DOHH2 (cell line): ENCODE results near the gene FUT7.

Source experiments
- H3F3A ChIP-seq: fragments of 200-600 bp; sonication (generic), shearing (Covaris generic); 2 replicates; pipeline ENCODE4 v1.6.0; 2016; ENCODE audit warnings: antibody characterized with exemption, mild to moderate bottlenecking; ENCODE audit not compliant: control insufficient read depth, insufficient read depth
- H3K27ac ChIP-seq: fragments of 200-600 bp; sonication (generic); 2 replicates; pipeline ENCODE4 v1.5.1; 2014; ENCODE audit warnings: low read depth, mild to moderate bottlenecking, low read length, moderate library complexity
- H3K27me3 ChIP-seq: fragments of 200-600 bp; sonication (generic); 2 replicates; pipeline ENCODE4 v1.6.1; 2014; ENCODE audit warnings: mild to moderate bottlenecking, low read length, mixed read lengths; ENCODE audit not compliant: control insufficient read depth
- H3K36me3 ChIP-seq: fragments of 200-600 bp; sonication (generic); 2 replicates; pipeline ENCODE4 v1.6.1; 2014; ENCODE audit warnings: mild to moderate bottlenecking, low read length, moderate library complexity, mixed read lengths; ENCODE audit not compliant: control insufficient read depth
- H3K4me1 ChIP-seq: fragments of 200-600 bp; sonication (generic); 2 replicates; pipeline ENCODE4 v1.6.1; 2014; ENCODE audit warnings: mild to moderate bottlenecking, low read length, mixed read lengths; ENCODE audit not compliant: control insufficient read depth
- H3K4me2 ChIP-seq: fragments of 200-600 bp; sonication (generic); 2 replicates; pipeline ENCODE4 v1.6.0; 2014; ENCODE audit warnings: mild to moderate bottlenecking, low read length, moderate library complexity
- H3K4me3 ChIP-seq: fragments of 200-600 bp; sonication (generic); 2 replicates; pipeline ENCODE4 v1.5.1; 2014; ENCODE audit warnings: mild to moderate bottlenecking, low read length, mixed read lengths
- H3K79me2 ChIP-seq: fragments of 200-600 bp; sonication (generic); 2 replicates; pipeline ENCODE4 v1.6.1; 2014; ENCODE audit warnings: mild to moderate bottlenecking, low read length, mixed read lengths; ENCODE audit not compliant: control insufficient read depth
- H3K9me2 ChIP-seq: fragments of 200-600 bp; sonication (generic); replicated peaks from 2 replicates; pipeline ENCODE4 v1.6.1; 2014; ENCODE audit warnings: mild to moderate bottlenecking, low read length, mixed read lengths; ENCODE audit not compliant: control insufficient read depth
- H3K9me3 ChIP-seq: fragments of 200-600 bp; sonication (generic); 2 replicates; pipeline ENCODE4 v1.6.1; 2014; ENCODE audit warnings: antibody characterized with exemption, low read length, mixed read lengths; ENCODE audit not compliant: control insufficient read depth, insufficient read depth
- H4K20me1 ChIP-seq: fragments of 200-600 bp; sonication (generic); 2 replicates; pipeline ENCODE4 v1.6.0; 2014; ENCODE audit warnings: low read depth, mild to moderate bottlenecking, antibody characterized with exemption, low read length, moderate library complexity; ENCODE audit not compliant: control insufficient read depth, insufficient read depth
- CTCF ChIP-seq: fragments of 200-600 bp; sonication (generic); IDR thresholded peaks from one replicate; pipeline ENCODE4 v1.5.1; 2014; ENCODE audit warnings: antibody characterized with exemption, mild to moderate bottlenecking, low read depth, low read length; ENCODE audit not compliant: poor library complexity, severe bottlenecking
- EZH2phosphoT487 ChIP-seq: fragments of 200-600 bp; sonication (generic); IDR thresholded peaks from 2 replicates; pipeline ENCODE4 v1.6.1; 2017; ENCODE audit warnings: borderline replicate concordance, mild to moderate bottlenecking, antibody characterized with exemption, low read length, moderate library complexity, mixed read lengths

Gene FUT7

GRCh38 chr9:137012694-137013570, 19.0 kb downstream of the FUT7 start:
- TF ChIP-seq EZH2phosphoT487 (no peak), CTCF (no peak)
- Histone ChIP-seq H3F3A (no peaks in the 10 kb centered on the region), H3K9me3 (no peaks in the 10 kb centered on the region), H3K9me2 (no peaks in the 10 kb centered on the region), H4K20me1 (no peaks in the 10 kb centered on the region), H3K4me3 (no peak overlapping the region), H3K36me3 (no peaks in the 10 kb centered on the region), H3K4me2 (no peak overlapping the region), H3K27ac (no peak overlapping the region), H3K79me2 (no peaks in the 10 kb centered on the region), H3K4me1 (peaks cover 4% of the 10 kb centered on the region; the same call in 1 of the 2 replicates), H3K27me3 (no peaks in the 10 kb centered on the region)

- no peak overlapping the region for H3K27ac ChIP-seq
Measured at GRCh38 chr9:137011907-137012675, 19.8 kb downstream of the FUT7 start.

GRCh38 chr9:137011156-137011555, 20.7 kb downstream of the FUT7 start:
- no peak overlapping the region for H3K4me3 ChIP-seq
- H3K4me2 ChIP-seq, result no peak overlapping the region
- H3K79me2 ChIP-seq, result no peaks in the 10 kb centered on the region
- H3K9me3 ChIP-seq, result no peaks in the 10 kb centered on the region
- H3K27ac ChIP-seq, result no peak overlapping the region
- peaks cover 4% of the 10 kb centered on the region; the same call in 1 of the 2 replicates for H3K4me1 ChIP-seq
- no peak for TF ChIP-seq EZH2phosphoT487
- no peak for TF ChIP-seq CTCF
- no peaks in the 10 kb centered on the region for H3F3A ChIP-seq
- no peaks in the 10 kb centered on the region for H3K36me3 ChIP-seq
- no peaks in the 10 kb centered on the region for H3K27me3 ChIP-seq
- no peaks in the 10 kb centered on the region for H4K20me1 ChIP-seq
- H3K9me2 ChIP-seq, result no peaks in the 10 kb centered on the region

More at GRCh38 chr9:137011907-137012675, 19.8 kb downstream of the FUT7 start:
- peaks cover 4% of the 10 kb centered on the region; the same call in 1 of the 2 replicates for H3K4me1 ChIP-seq
- H3F3A ChIP-seq, result no peaks in the 10 kb centered on the region
- TF ChIP-seq EZH2phosphoT487 (no peak), CTCF (no peak)
- no peak overlapping the region for H3K4me3 ChIP-seq
- H3K36me3 ChIP-seq, result no peaks in the 10 kb centered on the region
- H3K4me2 ChIP-seq, result no peak overlapping the region
- no peaks in the 10 kb centered on the region for H3K9me2 ChIP-seq
- H3K79me2 ChIP-seq, result no peaks in the 10 kb centered on the region
- no peaks in the 10 kb centered on the region for H4K20me1 ChIP-seq
- no peaks in the 10 kb centered on the region for H3K9me3 ChIP-seq
- no peaks in the 10 kb centered on the region for H3K27me3 ChIP-seq
